Stimulated activated naive CD8-positive, alpha-beta T cell treated with anti-CD3 and anti-CD28 coated beads, Interleukin-15, Interleukin-2, amounts not matched to agents 100 ng/mL and 50 ng/mL, for 24 hours (primary cell): Measurements from ENCODE around the gene TAF3.

Experiments used
- H3K27ac Mint-ChIP-seq: one replicate; pipeline ENCODE4 v1.8.0; 2021; ENCODE audit warnings: mild to moderate bottlenecking, mixed read lengths
- H3K27me3 Mint-ChIP-seq: one replicate; pipeline ENCODE4 v1.8.0; 2021; ENCODE audit warnings: mixed read lengths
- H3K36me3 Mint-ChIP-seq: one replicate; pipeline ENCODE4 v1.8.0; 2021; ENCODE audit warnings: low read depth, mixed read lengths
- H3K4me1 Mint-ChIP-seq: one replicate; pipeline ENCODE4 v1.8.0; 2021; ENCODE audit warnings: low read depth, mixed read lengths
- H3K4me3 Mint-ChIP-seq: one replicate; pipeline ENCODE4 v1.8.0; 2021; ENCODE audit warnings: mild to moderate bottlenecking, mixed read lengths
- H3K9me3 Mint-ChIP-seq: one replicate; pipeline ENCODE4 v1.8.0; 2021; ENCODE audit warnings: mixed read lengths

TAF3 gene

DNA sequence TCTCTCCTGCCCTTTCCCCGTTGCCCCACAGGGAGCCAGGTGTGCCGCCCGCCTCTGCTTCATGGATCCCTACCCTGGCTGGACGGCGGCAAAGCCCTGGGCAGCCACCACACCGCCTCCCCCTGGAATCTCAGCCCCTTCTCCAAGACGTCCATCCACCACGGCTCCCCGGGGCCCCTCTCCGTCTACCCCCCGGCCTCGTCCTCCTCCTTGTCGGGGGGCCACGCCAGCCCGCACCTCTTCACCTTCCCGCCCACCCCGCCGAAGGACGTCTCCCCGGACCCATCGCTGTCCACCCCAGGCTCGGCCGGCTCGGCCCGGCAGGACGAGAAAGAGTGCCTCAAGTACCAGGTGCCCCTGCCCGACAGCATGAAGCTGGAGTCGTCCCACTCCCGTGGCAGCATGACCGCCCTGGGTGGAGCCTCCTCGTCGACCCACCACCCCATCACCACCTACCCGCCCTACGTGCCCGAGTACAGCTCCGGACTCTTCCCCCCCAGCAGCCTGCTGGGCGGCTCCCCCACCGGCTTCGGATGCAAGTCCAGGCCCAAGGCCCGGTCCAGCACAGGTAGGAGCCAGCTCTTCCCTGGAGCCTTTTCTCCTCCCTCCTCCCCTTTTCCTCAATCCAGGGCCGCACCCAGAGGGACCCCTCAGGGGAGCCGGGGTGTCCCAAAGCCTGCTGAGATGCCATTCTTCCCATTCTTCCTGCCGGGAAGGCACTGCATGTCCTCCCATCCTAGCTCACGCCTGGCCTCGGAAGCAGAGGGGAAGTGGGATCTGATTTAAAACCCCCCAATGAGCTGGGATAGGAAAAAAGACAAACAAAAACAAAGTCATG lies 240.2 kb downstream of the TAF3 start:
- H3K4me1 Mint-ChIP-seq, result peaks cover 77% of the 10 kb centered on the region
- H3K27ac Mint-ChIP-seq, result no peak overlapping the region
- H3K36me3 Mint-ChIP-seq, result peaks cover 63% of the 10 kb centered on the region
- no peaks in the 10 kb centered on the region for H3K27me3 Mint-ChIP-seq
- no peaks in the 10 kb centered on the region for H3K9me3 Mint-ChIP-seq
- peak overlapping the region; percentile 94 for H3K4me3 Mint-ChIP-seq

GRCh38 chr10:8059191-8059936 lies 241.1 kb downstream of the TAF3 start:
- H3K4me3 Mint-ChIP-seq, result peak overlapping the region; percentile 94
- peaks cover 80% of the 10 kb centered on the region for H3K4me1 Mint-ChIP-seq
- peaks cover 72% of the 10 kb centered on the region for H3K36me3 Mint-ChIP-seq
- H3K27me3 Mint-ChIP-seq, result no peaks in the 10 kb centered on the region
- peak overlapping the region; percentile 97 for H3K27ac Mint-ChIP-seq
- H3K9me3 Mint-ChIP-seq, result no peaks in the 10 kb centered on the region

DNA sequence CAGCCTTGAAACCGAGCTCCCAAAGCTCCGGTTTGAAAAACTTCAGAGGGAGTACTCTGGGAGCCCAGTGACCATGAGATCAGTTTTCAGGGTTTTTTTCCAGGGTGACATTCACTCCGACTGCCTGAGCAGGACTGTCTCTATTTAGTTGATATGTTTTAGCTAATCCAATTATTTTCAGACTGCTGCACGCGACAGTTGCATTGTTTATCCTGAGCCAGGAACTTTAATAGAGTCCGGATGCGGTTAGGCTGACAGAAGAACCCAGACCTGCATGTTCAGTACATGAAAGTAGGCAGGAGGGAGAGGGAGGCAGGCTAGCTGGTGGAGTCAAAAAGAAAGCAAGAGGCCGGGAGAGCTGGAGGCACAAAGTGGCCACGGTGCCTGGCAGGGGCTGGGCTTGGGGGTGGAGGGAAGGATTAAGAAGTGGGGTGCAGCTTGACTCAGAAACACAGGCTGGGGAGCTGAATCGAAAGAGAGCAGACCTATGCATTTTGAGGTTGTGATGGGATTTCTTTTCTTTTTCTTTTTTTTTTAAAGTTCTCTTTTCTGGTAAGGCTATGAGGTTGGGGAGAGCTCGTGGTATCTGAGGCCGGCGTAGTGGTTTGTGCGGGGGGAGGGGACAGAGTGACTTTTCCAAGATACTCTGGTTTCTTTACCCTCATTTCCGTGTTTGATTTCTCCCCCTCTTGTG lies 241.9 kb downstream of the TAF3 start:
- H3K27ac Mint-ChIP-seq, result peak overlapping the region; percentile 97
- no peaks in the 10 kb centered on the region for H3K9me3 Mint-ChIP-seq
- H3K4me1 Mint-ChIP-seq, result peaks cover 87% of the 10 kb centered on the region
- H3K36me3 Mint-ChIP-seq, result peaks cover 78% of the 10 kb centered on the region
- H3K27me3 Mint-ChIP-seq, result no peaks in the 10 kb centered on the region
- H3K4me3 Mint-ChIP-seq, result peak overlapping the region; percentile 94

GRCh38 chr10:8060704-8061121 lies 242.4 kb downstream of the TAF3 start:
- H3K4me1 Mint-ChIP-seq, result peaks cover 92% of the 10 kb centered on the region
- peak overlapping the region; percentile 97 for H3K27ac Mint-ChIP-seq
- no peaks in the 10 kb centered on the region for H3K27me3 Mint-ChIP-seq
- H3K36me3 Mint-ChIP-seq, result peaks cover 83% of the 10 kb centered on the region
- no peaks in the 10 kb centered on the region for H3K9me3 Mint-ChIP-seq
- H3K4me3 Mint-ChIP-seq, result peak overlapping the region; percentile 94

DNA sequence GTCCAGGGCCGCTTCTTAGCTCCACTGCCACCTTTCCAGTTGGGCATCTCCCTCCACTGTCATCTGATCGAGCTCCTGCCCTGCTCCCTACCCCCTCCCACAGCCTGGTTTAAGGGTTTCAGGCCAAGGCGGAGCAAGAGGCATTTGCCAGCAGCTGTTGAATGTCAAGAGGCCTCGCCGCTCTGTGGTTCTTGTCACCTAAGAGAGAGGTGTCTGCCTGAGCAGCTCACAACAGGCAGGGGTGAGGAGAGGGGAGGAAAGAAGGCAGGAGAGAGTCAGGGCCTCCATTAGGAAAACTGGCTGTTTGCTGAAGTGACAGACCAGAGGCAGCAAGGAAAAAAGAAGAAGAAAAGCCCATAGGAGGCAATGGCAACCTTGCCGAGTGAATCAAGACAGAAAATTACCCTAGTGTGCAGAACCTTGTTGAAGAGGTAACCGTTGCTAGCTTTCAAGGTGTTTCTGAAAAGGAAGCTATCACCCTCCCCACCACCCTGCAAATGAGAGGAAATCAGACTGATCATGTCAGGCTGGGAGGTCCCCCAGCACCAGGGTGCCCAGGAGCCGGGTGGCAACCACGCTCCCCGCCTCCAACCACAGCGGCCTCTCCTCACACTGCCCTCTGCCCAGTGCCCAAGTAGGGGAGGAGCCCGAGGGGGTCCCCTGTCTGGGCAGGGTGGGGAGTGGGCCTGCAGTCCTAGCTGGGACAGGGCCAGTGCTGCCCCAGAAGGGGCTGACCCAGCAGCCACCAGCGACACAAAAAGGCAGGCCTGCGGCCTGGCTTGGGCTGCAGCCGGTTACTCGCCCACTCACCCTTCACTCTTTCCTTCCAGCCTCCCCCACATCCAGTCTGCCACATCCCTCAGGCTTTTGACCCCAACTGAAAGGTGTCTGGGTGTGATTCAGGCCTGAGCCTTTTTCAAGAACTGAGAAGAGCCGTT lies 243.2 kb downstream of the TAF3 start:
- Mint-ChIP-seq H3K36me3 (peaks cover 89% of the 10 kb centered on the region), H3K4me3 (peak overlapping the region; percentile 94), H3K9me3 (no peaks in the 10 kb centered on the region), H3K27ac (peak overlapping the region; percentile 97), H3K27me3 (no peaks in the 10 kb centered on the region), H3K4me1 (peaks cover 98% of the 10 kb centered on the region)

DNA sequence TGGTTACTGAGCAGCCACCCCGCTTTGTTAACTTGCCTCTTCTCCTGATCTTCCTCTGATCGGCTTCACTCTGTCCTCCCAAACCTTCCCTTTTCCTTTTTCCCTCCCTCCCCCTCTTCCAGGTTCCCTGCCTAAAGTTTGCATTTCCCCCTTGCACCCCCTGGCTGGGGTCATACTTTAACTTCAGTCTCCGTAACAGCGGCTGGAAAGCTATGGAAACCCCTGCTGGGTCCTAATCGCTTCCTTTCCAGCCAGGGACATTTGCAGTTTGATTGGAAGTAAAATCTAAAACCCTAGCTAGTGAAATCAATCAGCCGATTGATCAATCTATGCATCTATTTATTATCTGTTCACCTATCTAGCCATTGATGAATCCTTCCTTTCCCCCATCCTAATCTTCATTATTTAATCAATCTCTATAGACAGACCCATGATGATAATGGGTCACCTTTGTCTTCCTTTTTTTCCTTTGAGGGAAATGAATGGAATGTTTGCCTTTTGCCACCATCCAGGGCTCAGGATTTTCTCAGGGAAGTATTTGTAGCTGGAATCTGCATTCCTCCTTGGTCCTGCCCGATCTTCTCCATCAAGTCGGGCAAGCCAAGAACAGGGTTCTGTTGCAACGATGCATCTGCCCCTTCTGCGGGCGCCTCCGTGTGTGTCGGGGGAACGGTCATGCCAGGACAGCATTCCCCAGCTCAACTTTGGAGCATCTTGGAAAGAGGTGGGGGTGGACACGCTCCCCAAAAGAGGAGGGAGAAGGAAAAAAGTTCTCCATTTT lies 245.0 kb downstream of the TAF3 start:
- Mint-ChIP-seq H3K4me1 (peaks cover 99% of the 10 kb centered on the region), H3K36me3 (peaks cover 91% of the 10 kb centered on the region), H3K9me3 (no peaks in the 10 kb centered on the region), H3K27ac (peak overlapping the region; percentile 75), H3K4me3 (peak overlapping the region; percentile 94), H3K27me3 (no peaks in the 10 kb centered on the region)

DNA sequence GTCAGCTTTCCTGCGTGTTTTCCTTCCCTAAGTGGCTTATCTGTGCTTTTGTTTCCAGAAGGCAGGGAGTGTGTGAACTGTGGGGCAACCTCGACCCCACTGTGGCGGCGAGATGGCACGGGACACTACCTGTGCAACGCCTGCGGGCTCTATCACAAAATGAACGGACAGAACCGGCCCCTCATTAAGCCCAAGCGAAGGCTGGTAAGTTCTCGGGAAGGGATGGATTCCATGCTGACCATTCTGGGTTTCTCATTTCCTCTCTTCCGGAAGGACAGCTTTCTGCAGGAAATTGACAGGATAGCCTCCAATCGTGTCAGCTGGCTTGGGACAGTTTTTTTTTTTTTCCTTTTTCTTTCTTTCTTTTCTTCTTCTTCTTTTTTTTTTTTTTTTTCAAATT lies 245.6 kb downstream of the TAF3 start:
- Mint-ChIP-seq H3K27ac (peak overlapping the region; percentile 52), H3K4me1 (peaks cover 99% of the 10 kb centered on the region), H3K4me3 (peak overlapping the region; percentile 53), H3K27me3 (no peaks in the 10 kb centered on the region), H3K36me3 (peaks cover 91% of the 10 kb centered on the region), H3K9me3 (no peaks in the 10 kb centered on the region)

DNA sequence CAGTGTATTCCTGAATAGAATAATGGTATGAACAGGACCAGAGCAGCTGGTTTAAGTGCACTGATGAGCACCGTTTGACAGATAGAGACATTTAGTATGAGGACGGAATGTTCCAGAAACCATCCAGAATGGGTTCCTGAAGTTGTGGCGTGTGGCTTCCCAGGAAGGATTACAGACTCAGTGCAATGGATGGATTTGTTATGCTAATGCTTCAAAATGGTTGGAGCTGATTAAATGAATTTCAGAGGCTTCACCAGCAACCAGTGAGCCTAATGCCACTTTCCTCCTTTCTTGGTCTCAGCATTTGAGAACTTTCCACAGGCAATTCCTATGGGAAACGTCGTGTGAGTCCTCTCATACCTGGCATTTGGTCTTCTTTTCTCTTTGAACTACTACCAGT lies 246.1 kb downstream of the TAF3 start:
- H3K27me3 Mint-ChIP-seq, result no peaks in the 10 kb centered on the region
- H3K9me3 Mint-ChIP-seq, result no peaks in the 10 kb centered on the region
- peaks cover 91% of the 10 kb centered on the region for H3K36me3 Mint-ChIP-seq
- peak overlapping the region; percentile 52 for H3K27ac Mint-ChIP-seq
- H3K4me3 Mint-ChIP-seq, result peak overlapping the region; percentile 10
- H3K4me1 Mint-ChIP-seq, result peaks cover 99% of the 10 kb centered on the region

DNA sequence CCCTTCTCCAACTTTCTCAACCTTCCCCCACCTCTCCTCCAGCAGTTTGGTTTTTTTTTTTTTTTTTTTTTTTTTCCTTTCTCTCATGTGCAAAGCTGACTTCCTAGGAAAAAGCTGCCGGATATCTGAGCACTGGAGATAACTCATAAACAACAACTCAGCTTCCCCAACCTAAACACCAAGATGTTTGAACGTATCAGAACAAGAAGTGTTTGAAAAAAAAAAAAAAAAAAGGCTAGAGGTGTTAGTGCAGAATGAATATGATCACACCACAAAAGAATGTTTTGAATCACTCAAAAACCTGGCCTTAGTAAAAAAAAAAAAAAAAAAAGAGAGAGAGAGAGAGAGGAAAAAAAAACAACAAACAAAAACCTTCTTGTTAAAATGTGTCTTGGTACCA lies 247.3 kb downstream of the TAF3 start:
- peaks cover 91% of the 10 kb centered on the region for H3K36me3 Mint-ChIP-seq
- H3K9me3 Mint-ChIP-seq, result no peaks in the 10 kb centered on the region
- H3K4me3 Mint-ChIP-seq, result peak overlapping the region; percentile 70
- no peaks in the 10 kb centered on the region for H3K27me3 Mint-ChIP-seq
- peaks cover 99% of the 10 kb centered on the region for H3K4me1 Mint-ChIP-seq
- H3K27ac Mint-ChIP-seq, result peak overlapping the region; percentile 93

GRCh38 chr10:8066124-8066523 lies 247.8 kb downstream of the TAF3 start:
- peak overlapping the region; percentile 70 for H3K4me3 Mint-ChIP-seq
- H3K4me1 Mint-ChIP-seq, result peaks cover 99% of the 10 kb centered on the region

More at GRCh38 chr10:8066124-8066523, 247.8 kb downstream of the TAF3 start:
- no peaks in the 10 kb centered on the region for H3K27me3 Mint-ChIP-seq
- H3K27ac Mint-ChIP-seq, result peak overlapping the region; percentile 93
- H3K9me3 Mint-ChIP-seq, result no peaks in the 10 kb centered on the region
- peaks cover 91% of the 10 kb centered on the region for H3K36me3 Mint-ChIP-seq
